IMR-90 (cell line): ENCODE measurements around the gene STRA8. TPM values are rescaled to one million over a fixed set of nuclear protein-coding genes. Genes with fewer than 3 reads are reported as not detected.

Experiments used
- ATAC-seq: fragments of 200-7000 bp; cut with Tn5 transposase; 2 replicates; pipeline ENCODE4 v1.9.1; 2020; ENCODE audit warnings: low read depth, mild to moderate bottlenecking, moderate library complexity
- BruUV-seq: library from RNA; stranded (reverse); fragments of 400-500 nt; replicated peaks from 2 replicates; lab custom pipeline; 2021; lab: Mats Ljungman, UMichigan
- CTCF ChIA-PET: fragments of 300-600 bp; formaldehyde crosslinking; extraction: SDS; loops from one replicate; lab custom pipeline; 2021; ENCODE audit warnings: antibody characterized with exemption; lab: Yijun Ruan, JAX
- POLR2A ChIA-PET: fragments of 300-600 bp; sonication (Branson Sonifier 250); formaldehyde crosslinking; loops from one replicate; lab custom pipeline; 2022; ENCODE audit warnings: antibody characterized with exemption; ENCODE audit not compliant: unreplicated experiment; lab: Charles Lee
- DNase-seq: peaks from one replicate; pipeline ENCODE4 v3.0.0; 2013
- H2AFZ ChIP-seq: replicated peaks from 2 replicates; pipeline ENCODE3; 2013; ENCODE audit warnings: low read length, mild to moderate bottlenecking; ENCODE audit not compliant: poor library complexity
- H2AK5ac ChIP-seq: 2 replicates; pipeline ENCODE4 v1.6.1; 2013; ENCODE audit warnings: low read depth, low read length, inconsistent platforms
- H2AK9ac ChIP-seq: replicated peaks from 2 replicates; pipeline ENCODE3; 2013; ENCODE audit warnings: mild to moderate bottlenecking, low read depth, low read length, moderate library complexity; ENCODE audit not compliant: poor library complexity
- H2BK120ac ChIP-seq: 2 replicates; pipeline ENCODE4 v1.6.1; 2013; ENCODE audit warnings: low read depth, low read length, inconsistent platforms
- H2BK15ac ChIP-seq: 3 replicates; pipeline ENCODE4 v1.6.1; 2013; ENCODE audit warnings: low read depth, low read length, inconsistent platforms
- H2BK20ac ChIP-seq: 2 replicates; pipeline ENCODE4 v1.6.1; 2013; ENCODE audit warnings: low read depth, mild to moderate bottlenecking, inconsistent platforms, low read length, moderate library complexity
- H2BK5ac ChIP-seq: 2 replicates; pipeline ENCODE4 v1.6.1; 2013; ENCODE audit warnings: mild to moderate bottlenecking, low read depth, low read length, inconsistent platforms; ENCODE audit not compliant: poor library complexity, severe bottlenecking
- H3K14ac ChIP-seq: replicated peaks from 2 replicates; pipeline ENCODE4 v1.6.1; 2013; ENCODE audit warnings: low read depth, low read length, inconsistent platforms
- H3K18ac ChIP-seq: 2 replicates; pipeline ENCODE4 v1.6.1; 2013; ENCODE audit warnings: low read depth, low read length, control low read depth
- H3K23ac ChIP-seq: 2 replicates; pipeline ENCODE4 v1.6.1; 2013; ENCODE audit warnings: low read depth, low read length, inconsistent platforms
- H3K27ac ChIP-seq: 2 replicates; pipeline ENCODE4 v1.5.1; 2013; ENCODE audit warnings: mild to moderate bottlenecking, control low read depth, low read length; ENCODE audit not compliant: insufficient read depth
- H3K27me3 ChIP-seq: 2 replicates; pipeline ENCODE4 v1.6.1; 2013; ENCODE audit warnings: low read length; ENCODE audit not compliant: control insufficient read depth, insufficient read depth
- H3K36me3 ChIP-seq: 2 replicates; pipeline ENCODE4 v1.6.1; 2013; ENCODE audit warnings: low read length, mixed read lengths; ENCODE audit not compliant: control insufficient read depth, insufficient read depth
- H3K4ac ChIP-seq: 2 replicates; pipeline ENCODE4 v1.6.1; 2013; ENCODE audit warnings: low read depth, low read length, inconsistent platforms
- H3K4me1 ChIP-seq: 2 replicates; pipeline ENCODE4 v1.6.1; 2013; ENCODE audit warnings: low read length, mixed read lengths; ENCODE audit not compliant: control insufficient read depth, insufficient read depth
- H3K4me2 ChIP-seq: 2 replicates; pipeline ENCODE4 v1.6.1; 2013; ENCODE audit warnings: low read depth, mild to moderate bottlenecking, control low read depth, low read length, moderate library complexity
- H3K4me3 ChIP-seq: 2 replicates; pipeline ENCODE4 v1.5.1; 2013; ENCODE audit warnings: low read depth, mild to moderate bottlenecking, control low read depth, low read length, moderate library complexity; ENCODE audit not compliant: insufficient read depth
- H3K56ac ChIP-seq: 2 replicates; pipeline ENCODE4 v1.6.1; 2013; ENCODE audit warnings: low read length, inconsistent platforms; ENCODE audit not compliant: insufficient read depth; ENCODE audit errors: extremely low read depth
- H3K79me1 ChIP-seq, 2 experiments: 2 replicates each; pipeline ENCODE4 v1.6.1; 2013; ENCODE audit warnings: low read length in 2 of 2, inconsistent platforms in 1 of 2, low read depth in 1 of 2
- H3K9ac ChIP-seq: 2 replicates; pipeline ENCODE4 v1.6.1; 2013; ENCODE audit warnings: low read depth, low read length, control low read depth
- H3K9me1 ChIP-seq: 2 replicates; pipeline ENCODE4 v1.6.1; 2013; ENCODE audit warnings: low read length, inconsistent platforms; ENCODE audit not compliant: insufficient read depth
- H3K9me3 ChIP-seq: 2 replicates; pipeline ENCODE4 v1.6.1; 2013; ENCODE audit warnings: low read length; ENCODE audit not compliant: control insufficient read depth, insufficient read depth
- H4K20me1 ChIP-seq: 2 replicates; pipeline ENCODE4 v1.6.1; 2013; ENCODE audit warnings: low read length, inconsistent platforms; ENCODE audit not compliant: insufficient read depth
- H4K5ac ChIP-seq: 2 replicates; pipeline ENCODE4 v1.6.1; 2013; ENCODE audit warnings: mild to moderate bottlenecking, low read depth, low read length, control low read depth
- H4K8ac ChIP-seq, 2 experiments: 2 replicates each; pipeline ENCODE4 v1.6.1; 2013; ENCODE audit warnings: low read depth in 2 of 2, low read length in 2 of 2, control low read depth in 1 of 2, inconsistent platforms in 1 of 2
- H4K91ac ChIP-seq: 2 replicates; pipeline ENCODE4 v1.6.1; 2013; ENCODE audit warnings: low read depth, low read length, inconsistent platforms; ENCODE audit not compliant: insufficient read depth
- BHLHE40 ChIP-seq: fragments of 150-350 bp; IDR thresholded peaks from 2 replicates; pipeline ENCODE4 v1.6.1; 2016; ENCODE audit warnings: mild to moderate bottlenecking, low read depth, low read length
- CHD1 ChIP-seq: IDR thresholded peaks from 2 replicates; pipeline ENCODE4 v1.6.1; 2012; ENCODE audit warnings: low read depth, low read length, improper control_type of control experiment
- CTCF ChIP-seq: conservative IDR thresholded peaks from 2 replicates; pipeline ENCODE4 v1.5.1; 2012; ENCODE audit warnings: mild to moderate bottlenecking, low read depth, low read length, improper control_type of control experiment
- MAZ ChIP-seq: IDR thresholded peaks from 2 replicates; pipeline ENCODE4 v1.6.1; 2012; ENCODE audit warnings: low read depth, mild to moderate bottlenecking, low read length, improper control_type of control experiment, moderate library complexity, borderline replicate concordance
- MXI1 ChIP-seq: IDR thresholded peaks from 2 replicates; pipeline ENCODE4 v1.6.1; 2012; ENCODE audit warnings: low read depth, mild to moderate bottlenecking, low read length, moderate library complexity, borderline replicate concordance
- NFE2L2 ChIP-seq: fragments of 150-350 bp; IDR thresholded peaks from 2 replicates; pipeline ENCODE4 v1.6.1; 2016; ENCODE audit warnings: low read depth, mild to moderate bottlenecking, low read length
- RAD21 ChIP-seq: IDR thresholded peaks from 2 replicates; pipeline ENCODE4 v1.6.1; 2012; ENCODE audit warnings: low read length, improper control_type of control experiment
- RCOR1 ChIP-seq: IDR thresholded peaks from 2 replicates; pipeline ENCODE4 v1.6.1; 2012; ENCODE audit warnings: mild to moderate bottlenecking, low read length, improper control_type of control experiment; ENCODE audit not compliant: insufficient replicate concordance
- RFX5 ChIP-seq: IDR thresholded peaks from 2 replicates; pipeline ENCODE4 v1.8.0; 2012; ENCODE audit warnings: low read depth, mild to moderate bottlenecking, low read length, moderate library complexity
- SMC3 ChIP-seq: fragments of 150-350 bp; IDR thresholded peaks from 2 replicates; pipeline ENCODE4 v1.6.1; 2016; ENCODE audit warnings: low read depth, mild to moderate bottlenecking, antibody characterized with exemption, low read length, moderate library complexity
- WGBS, 2 experiments: methylation state at CpG; one replicate each; pipeline versions ENCODE4 v1.1.5 to v1.1.7; 2013; ENCODE audit warnings: missing lambda C conversion rate in 2 of 2; ENCODE audit not compliant: insufficient read length in 1 of 2; ENCODE audit errors: extremely low coverage in 2 of 2; 5-methylcytosine and 5-hydroxymethylcytosine counted together
- dilution Hi-C: fragments of 300-500 bp; cut with HindIII; formaldehyde crosslinking; loops from one replicate; pipeline ENCODE4 v1.14.3; 2018; ENCODE audit warnings: low sequenced_read_pairs; ENCODE audit not compliant: unreplicated experiment
- in situ Hi-C: fragments of 300-500 bp; cut with MboI; formaldehyde crosslinking; loops from 3 replicates; pipeline ENCODE4 v1.14.3; 2019; ENCODE audit warnings: low sequenced_read_pairs, inconsistent platforms, mixed read lengths
- intact Hi-C: fragments of 100-400 bp; cut with micrococcal nuclease; formaldehyde crosslinking; loops from 2 replicates; pipeline ENCODE4 v1.10.0; 2022
- polyA plus RNA-seq, 3 experiments: library from polyadenylated mRNA; depleted of rRNA; stranded (reverse); fragments of >200 nt; gene quantifications; 2 replicates each; pipeline ENCODE4 v1.2.3, GENCODE V29; 2012; ENCODE audit warnings: low replicate concordance in 1 of 3
- total RNA-seq: library from RNA; depleted of rRNA; stranded (reverse); fragments of >200 nt; gene quantifications from 2 replicates; pipeline ENCODE4 v1.2.3, GENCODE V29; 2012
- TF ChIP-seq, protein P1 (sequence below): fragments of 150-350 bp; IDR thresholded peaks from 2 replicates; pipeline ENCODE4 v1.6.1; 2016; ENCODE audit warnings: low read depth, mild to moderate bottlenecking, low read length, moderate library complexity, borderline replicate concordance

Gene STRA8
- total and polyA plus RNA-seq, 2 of the 4 experiments (the other 2 are of a cell fraction), result not detected

DNA sequence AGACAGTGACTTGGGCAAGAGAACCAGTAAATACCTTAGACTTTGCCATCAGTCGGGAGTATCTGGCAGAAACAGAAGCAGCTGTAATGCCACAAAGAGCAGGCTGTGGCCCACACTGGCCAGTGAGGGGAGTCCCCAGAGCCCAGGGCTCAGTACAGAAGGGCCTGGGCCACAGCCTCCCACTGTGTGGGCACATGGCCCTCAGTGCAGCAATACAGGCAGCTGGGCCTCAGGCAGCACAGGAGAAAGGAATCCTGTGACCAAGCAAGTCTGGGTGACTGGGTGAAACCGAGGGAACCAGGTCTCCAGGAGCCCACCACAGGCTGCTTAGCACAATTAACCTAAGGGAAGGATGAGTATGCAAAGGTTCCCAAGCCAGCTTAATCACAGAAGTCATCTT is 36.3 kb upstream of the STRA8 start:
- WGBS, 2 experiments, result 80% methylated on average over 1 of the region's 2 CpGs; no CpG with 5 or more reads in 1 of the 2 experiments
- no peaks in the 10 kb centered on the region for H3K9me3 ChIP-seq
- H3K4me1 ChIP-seq, result peaks cover 13% of the 10 kb centered on the region
- H4K20me1 ChIP-seq, result no peaks in the 10 kb centered on the region
- POLR2A ChIA-PET, result no interaction called here
- no peak overlapping the region for H3K56ac ChIP-seq
- BruUV-seq, result no TSS peak
- no peak overlapping the region for H2BK120ac ChIP-seq
- no peak overlapping the region for H2BK15ac ChIP-seq
- H2BK5ac ChIP-seq, result no peak overlapping the region
- H3K79me1 ChIP-seq, result peaks cover 0 to 8% of the 10 kb centered on the region in 2 experiments; a peak in 3 of 4 replicates
- H3K27ac ChIP-seq, result no peak overlapping the region
- no peak overlapping the region for H4K8ac ChIP-seq
- TF ChIP-seq BHLHE40 (no peak), CTCF (no peak), CHD1 (no peak), RFX5 (no peak), MAZ (no peak), MXI1 (no peak), SMC3 (no peak), NFE2L2 (no peak), RAD21 (no peak), RCOR1 (no peak)
- TF ChIP-seq, protein P1, sequence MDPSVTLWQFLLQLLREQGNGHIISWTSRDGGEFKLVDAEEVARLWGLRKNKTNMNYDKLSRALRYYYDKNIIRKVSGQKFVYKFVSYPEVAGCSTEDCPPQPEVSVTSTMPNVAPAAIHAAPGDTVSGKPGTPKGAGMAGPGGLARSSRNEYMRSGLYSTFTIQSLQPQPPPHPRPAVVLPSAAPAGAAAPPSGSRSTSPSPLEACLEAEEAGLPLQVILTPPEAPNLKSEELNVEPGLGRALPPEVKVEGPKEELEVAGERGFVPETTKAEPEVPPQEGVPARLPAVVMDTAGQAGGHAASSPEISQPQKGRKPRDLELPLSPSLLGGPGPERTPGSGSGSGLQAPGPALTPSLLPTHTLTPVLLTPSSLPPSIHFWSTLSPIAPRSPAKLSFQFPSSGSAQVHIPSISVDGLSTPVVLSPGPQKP, result no peak
- no peak overlapping the region for H2AK9ac ChIP-seq
- H3K23ac ChIP-seq, result no peak overlapping the region
- no peak for ATAC-seq
- no peak overlapping the region for H3K9ac ChIP-seq
- no peak overlapping the region for H4K91ac ChIP-seq
- H3K9me1 ChIP-seq, result peaks cover 7% of the 10 kb centered on the region
- no peak overlapping the region for H3K14ac ChIP-seq
- intact Hi-C loops, result no loop called here
- H2AFZ ChIP-seq, result no peak overlapping the region
- H2AK5ac ChIP-seq, result no peak overlapping the region
- in situ Hi-C loops, result no loop called here
- no peak overlapping the region for H3K4me2 ChIP-seq
- no peak overlapping the region for H3K4me3 ChIP-seq
- CTCF ChIA-PET, result no interaction called here
- H3K27me3 ChIP-seq, result no peaks in the 10 kb centered on the region
- no peak overlapping the region for H4K5ac ChIP-seq
- dilution Hi-C loops, result no loop called here
- no peak overlapping the region for H3K4ac ChIP-seq
- H2BK20ac ChIP-seq, result no peak overlapping the region
- DNase-seq, result no peak
- H3K18ac ChIP-seq, result no peak overlapping the region
- H3K36me3 ChIP-seq, result peaks cover 18% of the 10 kb centered on the region
